Cerebellar cortex (tissue), 1 donor: ENCODE results near the gene LRGUK.
"Not testable (repeated sequence)": the region's sequence is repeated elsewhere in the genome, so short reads cannot be mapped to it uniquely, and the experiment has no call there.

Experiments
- DNase-seq: peaks from one replicate; pipeline ENCODE4 v3.0.0-alpha.2; 2015; ENCODE audit warnings: low spot score

Gene LRGUK, protein sequence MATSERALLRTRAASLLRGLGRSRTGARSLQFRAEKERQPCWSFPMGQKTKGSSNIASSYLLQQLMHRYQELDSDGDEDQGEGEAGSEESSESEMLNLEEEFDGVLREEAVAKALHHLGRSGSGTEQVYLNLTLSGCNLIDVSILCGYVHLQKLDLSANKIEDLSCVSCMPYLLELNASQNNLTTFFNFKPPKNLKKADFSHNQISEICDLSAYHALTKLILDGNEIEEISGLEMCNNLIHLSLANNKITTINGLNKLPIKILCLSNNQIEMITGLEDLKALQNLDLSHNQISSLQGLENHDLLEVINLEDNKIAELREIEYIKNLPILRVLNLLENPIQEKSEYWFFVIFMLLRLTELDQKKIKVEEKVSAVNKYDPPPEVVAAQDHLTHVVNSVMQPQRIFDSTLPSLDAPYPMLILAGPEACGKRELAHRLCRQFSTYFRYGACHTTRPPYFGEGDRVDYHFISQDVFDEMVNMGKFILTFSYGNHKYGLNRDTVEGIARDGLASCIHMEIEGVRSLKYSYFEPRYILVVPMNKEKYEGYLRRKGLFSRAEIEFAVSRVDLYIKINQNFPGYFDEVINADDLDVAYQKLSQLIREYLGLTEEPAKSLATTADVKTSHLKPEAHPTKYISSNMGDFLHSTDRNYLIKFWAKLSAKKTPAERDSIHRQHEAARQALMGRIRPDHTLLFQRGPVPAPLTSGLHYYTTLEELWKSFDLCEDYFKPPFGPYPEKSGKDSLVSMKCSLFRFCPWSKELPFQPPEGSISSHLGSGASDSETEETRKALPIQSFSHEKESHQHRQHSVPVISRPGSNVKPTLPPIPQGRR

DNA sequence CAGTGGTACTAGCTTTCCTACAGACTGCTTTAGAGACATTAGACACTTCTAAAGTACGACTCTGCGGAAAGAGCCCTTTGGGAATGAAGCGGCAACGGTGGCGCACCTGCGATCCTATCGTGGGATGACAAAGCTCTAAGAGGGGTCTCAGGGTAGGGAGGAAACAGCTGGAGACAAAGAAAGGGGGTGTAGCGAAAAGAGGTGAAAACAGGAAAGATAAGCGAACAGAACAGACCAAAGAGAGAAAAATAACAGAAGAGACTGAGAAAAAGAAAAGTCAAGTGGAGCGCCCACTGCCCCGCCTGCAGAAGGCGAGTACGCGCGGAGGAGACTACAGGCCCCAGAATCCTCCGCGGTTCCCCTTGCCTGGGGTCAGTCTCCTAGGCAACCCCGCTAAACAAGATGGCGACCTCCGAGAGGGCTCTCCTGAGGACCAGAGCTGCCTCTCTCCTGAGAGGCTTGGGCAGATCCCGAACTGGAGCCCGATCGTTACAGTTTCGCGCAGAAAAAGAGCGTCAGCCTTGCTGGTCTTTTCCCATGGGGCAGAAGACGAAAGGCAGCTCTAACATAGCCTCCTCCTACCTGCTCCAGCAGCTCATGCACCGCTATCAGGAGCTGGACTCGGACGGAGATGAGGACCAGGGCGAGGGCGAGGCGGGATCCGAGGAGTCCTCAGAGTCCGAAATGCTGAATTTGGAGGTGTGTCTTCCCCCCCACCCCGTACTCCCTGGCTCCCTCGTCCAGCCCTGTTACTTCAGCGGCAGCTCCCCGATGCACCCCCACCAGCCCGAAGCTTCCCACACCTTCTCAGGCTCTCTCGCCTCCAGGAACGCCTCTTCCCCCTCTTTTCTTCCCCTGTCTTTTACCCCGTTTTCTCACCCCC is at the start of gene LRGUK:
Gene LRGUK (plus strand): TSS at position 375 of the 883 bp plus-strand sequence. CDS start 28 bp downstream, at position 403.
- DNase-seq: peak; percentile 85

DNA sequence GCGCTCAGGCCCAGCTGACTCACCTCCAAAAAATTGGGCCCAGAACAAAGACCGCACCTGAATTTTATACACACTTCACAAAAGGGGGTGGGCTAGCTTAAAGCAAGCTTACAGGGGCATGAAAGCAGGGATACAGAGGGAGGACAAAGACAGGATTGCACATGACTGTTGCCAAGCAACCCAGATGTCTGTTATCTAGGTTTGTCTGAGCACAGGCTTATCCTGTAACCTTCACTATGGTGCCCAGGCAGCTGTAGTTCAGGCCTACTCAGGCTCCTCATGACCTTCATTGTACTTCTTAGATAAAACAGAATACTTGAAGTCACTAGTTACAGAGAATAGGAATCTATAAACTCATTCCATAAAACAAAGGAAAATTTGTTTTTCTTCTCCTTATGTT is 49.6 kb upstream of the LRGUK start:
- DNase-seq: not testable (repeated sequence)

DNA sequence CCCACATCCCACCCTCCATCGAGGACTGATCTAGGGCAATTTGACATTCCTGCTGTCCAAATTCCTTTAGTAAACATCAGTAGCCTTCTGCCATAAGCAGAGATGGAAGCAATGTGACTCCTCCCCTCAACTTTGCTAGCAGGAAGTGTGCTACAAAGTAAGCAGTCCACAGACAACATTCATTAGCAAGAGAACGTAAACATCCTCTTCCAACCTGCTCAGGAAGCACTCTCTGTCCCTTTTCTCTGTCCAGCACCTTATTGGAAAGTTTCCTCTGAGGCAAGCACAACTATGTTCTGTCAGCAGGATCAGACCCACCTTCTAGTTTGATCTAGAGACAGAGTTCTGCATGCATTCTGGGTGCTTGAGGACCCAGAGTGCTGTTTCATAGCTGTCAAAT is 48.1 kb upstream of the LRGUK start:
- DNase-seq: no peak

DNA sequence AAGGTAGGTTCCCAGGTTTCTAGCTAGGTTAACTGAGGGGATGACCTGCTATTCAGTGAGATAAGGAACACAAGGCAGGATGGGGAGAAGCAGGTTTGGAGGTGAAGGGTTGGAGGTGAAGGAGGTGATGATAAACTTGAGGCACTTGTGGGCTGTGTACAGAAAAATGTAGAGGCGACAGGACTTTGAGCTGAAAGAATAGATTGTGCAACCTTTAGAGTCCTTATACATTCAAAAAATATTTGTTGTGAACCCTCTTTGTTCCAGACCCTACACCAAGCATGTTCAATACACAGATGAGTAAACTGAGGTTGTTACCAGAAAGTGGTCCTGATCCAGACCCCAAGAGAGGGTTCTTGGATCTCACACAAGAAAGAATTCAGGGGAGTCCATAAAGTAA is 45.4 kb upstream of the LRGUK start:
- DNase-seq: no peak

DNA sequence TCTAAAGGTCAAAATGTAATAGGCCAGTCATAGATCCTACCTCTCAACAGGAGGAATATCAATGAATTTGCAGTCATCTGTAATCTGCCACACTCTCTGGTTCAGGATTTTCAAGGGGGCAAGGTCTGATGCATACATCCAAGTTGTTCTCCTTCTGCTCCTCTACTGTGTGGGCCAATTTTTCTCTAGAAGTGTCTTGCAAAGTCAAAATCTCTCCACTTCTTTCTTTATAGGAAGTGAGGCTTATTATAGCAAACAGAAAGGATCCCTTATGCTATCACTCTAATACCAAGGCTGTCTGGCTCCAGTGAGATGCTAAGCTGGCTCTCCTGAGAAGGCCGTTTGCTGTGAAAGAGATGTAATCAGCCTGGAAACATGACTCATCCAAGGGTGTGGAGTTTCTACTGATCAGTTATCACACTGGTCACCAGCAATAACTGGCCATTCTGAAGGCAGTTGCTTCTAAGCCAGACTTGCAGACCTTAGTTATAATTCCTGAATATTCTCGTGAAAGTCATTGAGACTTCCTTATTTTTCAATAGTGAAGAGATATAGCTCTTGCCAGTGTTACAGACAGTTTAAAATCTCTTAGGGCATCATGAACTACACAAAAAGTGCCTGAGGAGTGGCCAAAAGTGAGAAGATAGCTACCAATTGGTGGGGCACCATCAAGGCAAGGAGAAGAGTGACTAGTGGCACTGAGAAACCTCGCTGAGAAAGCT is 43.2 kb upstream of the LRGUK start:
- no peak for DNase-seq

DNA sequence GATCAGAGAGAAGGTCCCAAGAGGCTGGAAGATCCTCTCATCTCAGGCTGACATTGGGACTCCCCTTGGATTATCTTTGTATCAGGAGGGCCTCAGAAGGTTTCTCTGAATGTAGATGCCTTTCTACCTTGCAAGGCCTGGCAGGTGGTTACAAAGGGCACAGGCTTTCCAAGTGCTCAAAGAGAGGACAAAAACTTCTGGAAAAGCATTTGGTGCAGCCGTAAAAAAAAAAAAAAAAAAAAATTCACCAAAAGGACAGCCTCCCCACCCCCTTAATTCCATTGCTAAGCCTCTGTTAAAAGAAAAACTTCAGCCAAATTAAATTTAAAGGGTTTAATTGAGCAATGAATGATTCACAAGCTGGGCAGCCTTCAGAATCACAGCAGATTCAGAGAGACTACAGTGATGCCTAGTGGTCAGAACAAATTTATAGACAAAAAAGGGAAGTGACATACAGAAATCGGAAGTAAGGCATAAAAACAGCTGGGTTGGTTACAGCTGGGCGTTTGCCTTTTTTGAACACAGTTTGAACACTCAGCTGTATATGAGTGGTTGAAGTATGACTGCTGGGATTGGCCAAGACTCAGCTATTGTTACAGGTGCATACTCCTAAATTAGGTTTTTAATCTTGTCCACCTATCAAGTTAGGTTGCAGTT is 42.5 kb upstream of the LRGUK start:
- no peak for DNase-seq

DNA sequence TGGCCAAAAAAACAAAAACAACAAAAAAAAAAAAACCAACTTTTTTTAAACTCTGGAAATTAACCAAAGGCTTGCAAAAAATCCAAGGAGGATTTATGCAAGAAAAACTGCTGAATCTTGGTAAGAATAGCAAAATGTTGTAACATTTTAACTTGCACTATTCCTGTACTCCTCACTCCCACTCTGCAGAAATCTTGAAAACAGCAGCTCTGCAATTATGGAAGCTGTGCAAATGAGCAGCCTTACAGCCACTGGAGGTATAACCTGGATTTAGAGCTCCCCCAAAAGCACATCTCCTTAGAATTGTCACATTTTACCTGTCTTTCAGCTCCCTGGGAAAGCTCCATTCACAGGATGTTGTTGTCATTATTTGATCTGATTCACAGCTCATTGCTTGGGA is 41.8 kb upstream of the LRGUK start:
- DNase-seq: no peak

DNA sequence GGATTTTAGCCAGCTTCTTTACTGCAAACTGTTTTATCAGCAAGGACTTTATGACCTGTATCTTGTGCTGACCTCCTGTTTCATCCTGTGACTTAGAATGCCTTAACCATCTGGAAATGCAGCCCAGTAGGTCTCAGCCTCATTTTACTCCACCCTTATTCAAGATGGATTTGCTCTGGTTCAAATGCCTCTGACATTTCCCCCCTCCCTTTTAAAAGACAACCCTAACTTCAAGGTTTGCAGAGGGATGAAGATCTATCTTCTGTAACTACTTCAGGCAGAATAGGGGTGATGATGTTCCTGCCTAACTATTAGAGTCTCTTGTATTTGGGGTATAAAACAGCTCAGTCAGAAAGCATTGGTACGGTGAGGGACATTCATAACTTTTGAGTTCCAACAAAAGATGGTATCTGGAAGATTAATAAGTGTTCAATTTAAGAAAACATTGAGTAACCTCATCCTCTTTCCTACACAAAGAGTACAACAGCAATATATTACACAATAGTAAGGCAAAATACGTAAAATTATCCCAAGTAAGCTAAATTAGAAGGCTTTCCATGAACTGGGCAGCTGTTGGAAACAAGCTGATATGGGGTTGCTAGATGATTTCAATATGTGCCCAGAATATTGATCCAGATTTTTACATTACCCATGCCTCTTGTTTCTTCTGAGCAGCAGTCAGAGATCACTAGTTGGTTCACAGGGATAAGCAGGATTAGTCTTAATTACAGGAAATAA is 40.0 kb upstream of the LRGUK start:
- DNase-seq: no peak

DNA sequence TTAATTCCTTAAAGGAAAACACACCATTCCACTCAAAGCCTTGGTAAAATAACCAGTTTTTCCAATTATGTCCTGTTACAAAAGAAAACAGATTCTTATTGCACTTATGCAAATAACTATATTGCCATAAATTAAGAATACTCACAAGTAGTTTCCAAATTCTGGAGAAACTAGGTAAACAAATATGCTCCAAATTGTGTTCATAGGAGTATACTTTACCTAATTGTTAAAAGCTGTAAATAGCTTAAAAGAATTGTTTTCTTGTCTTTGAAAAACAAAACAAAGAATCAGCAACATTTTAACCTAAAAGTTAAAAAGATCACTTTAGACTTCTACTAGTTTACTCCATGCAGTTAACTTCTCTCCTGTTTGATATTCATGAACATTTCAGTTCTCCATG is 38.9 kb upstream of the LRGUK start:
- DNase-seq: no peak

DNA sequence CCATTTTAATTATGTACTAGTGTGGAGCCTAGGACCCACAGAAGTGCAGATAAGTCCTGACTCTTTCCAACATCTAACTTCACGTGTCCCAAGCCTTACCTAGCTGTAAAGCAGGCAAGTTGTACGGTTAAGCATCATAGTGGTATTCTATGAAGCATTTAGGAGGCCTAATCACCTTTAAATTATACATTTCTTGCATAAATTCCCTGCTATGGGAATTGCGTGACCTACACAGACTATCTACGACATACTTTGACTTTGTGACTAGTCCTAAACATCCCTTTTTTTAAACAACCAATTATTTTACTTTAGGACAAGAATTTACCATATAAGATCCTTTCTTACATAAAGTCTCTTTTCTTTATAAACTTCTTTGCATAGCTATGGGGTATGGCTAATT is 37.7 kb upstream of the LRGUK start:
- no peak for DNase-seq

DNA sequence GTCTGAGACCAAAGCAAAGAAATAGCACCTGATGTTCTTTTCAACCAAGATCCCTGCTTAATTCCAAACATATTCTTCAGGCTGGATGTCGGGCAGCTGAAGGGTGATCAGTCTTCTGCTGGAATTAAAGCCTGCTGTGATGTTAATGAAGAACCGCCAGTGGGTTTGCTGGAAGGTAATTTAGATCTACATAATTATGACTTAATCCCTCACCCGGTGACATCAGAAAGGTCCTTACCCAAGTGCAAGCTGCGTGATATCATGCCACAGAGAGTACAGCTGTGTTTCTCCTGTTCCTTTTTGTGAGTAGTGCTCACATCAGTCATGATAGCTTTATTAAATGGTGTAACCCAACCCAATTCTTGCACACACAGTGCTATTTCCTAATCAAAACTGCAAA is 29.1 kb upstream of the LRGUK start:
- DNase-seq: no peak

DNA sequence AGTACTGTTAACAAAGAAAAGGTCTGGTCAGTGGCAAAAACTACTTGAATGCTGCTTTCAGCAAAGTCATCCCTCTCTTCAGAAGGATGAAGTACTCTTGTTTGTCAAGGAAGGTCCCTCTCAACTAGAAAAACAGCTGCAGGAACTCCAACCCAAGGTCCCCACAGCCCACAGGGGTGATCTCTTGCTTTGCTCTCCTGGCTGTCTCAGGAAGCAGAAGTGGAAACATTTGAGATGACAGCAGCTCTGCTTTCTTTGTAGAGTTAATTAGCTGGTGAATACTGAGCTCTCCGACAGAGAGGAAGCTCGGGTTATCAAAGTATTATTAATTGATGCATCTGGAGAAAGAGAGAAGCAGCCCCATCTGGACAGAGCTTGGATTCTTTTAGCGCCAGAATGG is 25.4 kb upstream of the LRGUK start:
- no peak for DNase-seq

DNA sequence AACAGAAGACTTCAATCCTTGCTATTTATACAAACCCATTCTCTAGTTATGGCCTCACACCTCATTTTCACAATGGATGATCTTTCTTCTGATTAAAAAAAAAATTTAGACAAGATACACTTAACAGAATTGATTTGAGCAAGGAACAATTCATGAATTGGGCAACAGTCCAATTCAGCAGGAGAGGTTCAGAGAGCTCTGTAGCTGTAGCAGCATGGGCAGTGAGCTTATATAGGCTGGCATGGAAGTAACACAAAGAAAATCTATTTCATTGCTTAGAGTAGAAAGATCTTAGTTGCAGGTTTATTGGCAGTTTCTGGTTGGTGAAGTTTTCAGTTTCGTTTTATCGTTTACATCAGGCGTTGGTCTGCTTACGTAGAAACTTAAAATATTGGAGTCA is 23.0 kb upstream of the LRGUK start:
- no peak for DNase-seq

DNA sequence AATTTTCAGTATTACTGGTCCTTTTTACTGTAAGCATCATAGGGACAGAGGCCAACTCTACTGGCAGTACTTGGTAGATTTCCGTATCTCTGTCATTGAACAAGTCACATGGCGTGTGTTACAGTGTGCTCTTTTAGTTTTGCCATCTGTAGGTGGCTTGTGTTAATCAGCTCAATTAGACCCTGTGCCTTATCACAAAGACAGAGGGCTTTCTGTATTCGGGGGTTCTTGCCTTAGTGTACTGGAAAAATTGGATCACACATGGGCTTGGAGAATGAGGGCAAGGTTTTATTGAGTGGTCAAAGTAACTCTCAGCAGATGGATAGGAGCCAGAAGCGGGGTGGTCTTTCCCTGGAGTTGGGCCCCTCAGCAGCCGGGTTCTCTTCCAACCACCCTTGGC is 21.3 kb upstream of the LRGUK start:
- no peak for DNase-seq

DNA sequence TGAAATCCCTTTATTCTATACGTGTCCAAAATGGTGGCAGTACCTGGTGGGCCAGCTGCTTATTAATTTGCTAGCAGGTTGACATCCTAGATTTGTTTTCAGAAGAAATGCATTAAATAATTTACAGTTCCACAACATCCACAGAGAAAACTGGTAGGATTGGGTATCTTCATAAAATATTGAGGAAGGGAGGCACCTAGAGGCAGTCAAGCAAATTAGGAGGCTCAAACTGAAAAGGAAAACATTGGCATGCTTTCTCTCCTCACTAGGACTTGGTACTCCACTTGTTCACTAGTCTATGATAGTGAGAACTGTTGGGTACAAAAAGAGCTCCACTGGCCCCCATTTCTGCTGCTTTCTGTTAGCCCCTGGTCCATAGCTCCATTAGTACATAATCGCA is 18.3 kb upstream of the LRGUK start:
- DNase-seq: no peak

DNA sequence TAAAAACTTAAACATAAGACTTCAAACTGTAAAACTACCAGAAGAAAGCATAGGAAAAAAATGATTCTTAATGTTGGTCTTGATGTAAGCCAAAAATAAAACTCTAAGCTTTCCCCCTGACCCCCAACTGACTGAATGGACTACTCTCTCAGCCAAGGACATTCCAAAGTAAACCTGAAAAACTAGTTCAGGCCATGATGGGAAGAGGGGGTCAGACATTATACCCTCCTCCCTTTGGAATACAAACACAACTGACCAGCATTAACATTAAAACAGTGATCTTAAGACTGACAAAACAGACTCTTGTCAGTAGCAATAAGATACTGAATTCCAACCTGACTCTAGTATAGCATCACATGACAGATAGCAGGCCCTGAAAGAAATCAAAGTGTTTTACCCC is 13.5 kb upstream of the LRGUK start:
- DNase-seq: no peak

DNA sequence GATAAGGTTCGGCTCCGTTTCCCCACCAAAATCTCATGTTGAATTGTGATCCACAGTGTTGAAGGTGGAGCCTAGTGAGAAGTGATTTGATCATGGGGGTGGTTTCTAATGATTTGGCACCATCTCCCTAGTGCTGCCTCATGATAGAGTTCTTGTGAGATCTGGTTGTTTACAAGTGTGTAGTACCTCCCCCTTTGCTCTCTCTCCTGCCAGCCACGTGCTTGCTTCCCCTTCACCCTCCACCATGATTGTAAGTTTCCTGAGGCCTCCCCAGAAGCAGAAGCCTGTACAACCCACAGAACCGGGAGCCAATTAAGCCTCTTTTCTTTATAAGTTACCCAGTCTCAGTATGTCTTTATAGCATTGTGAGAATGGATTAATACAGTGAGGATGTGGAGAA is 12.1 kb upstream of the LRGUK start:
- DNase-seq: no peak

DNA sequence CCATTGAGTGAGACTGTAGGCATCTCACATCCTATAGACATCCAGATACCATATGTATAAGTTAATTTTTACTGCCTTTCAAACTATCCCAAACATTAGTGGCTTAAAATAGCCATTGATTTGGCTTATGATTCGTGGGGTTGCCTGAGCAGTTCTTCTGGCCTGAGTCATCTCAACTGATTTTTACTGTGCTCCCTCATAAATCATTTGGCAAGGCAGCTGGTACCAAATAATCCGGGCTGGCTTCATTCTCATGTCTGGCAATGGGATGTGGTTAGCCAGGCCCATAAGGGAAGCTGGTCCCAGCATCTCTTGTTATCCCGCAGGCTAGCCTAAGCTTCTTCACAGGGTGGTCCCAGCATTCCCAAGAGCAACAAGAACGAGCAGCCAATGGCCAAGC is 6.7 kb upstream of the LRGUK start:
- DNase-seq: no peak

DNA sequence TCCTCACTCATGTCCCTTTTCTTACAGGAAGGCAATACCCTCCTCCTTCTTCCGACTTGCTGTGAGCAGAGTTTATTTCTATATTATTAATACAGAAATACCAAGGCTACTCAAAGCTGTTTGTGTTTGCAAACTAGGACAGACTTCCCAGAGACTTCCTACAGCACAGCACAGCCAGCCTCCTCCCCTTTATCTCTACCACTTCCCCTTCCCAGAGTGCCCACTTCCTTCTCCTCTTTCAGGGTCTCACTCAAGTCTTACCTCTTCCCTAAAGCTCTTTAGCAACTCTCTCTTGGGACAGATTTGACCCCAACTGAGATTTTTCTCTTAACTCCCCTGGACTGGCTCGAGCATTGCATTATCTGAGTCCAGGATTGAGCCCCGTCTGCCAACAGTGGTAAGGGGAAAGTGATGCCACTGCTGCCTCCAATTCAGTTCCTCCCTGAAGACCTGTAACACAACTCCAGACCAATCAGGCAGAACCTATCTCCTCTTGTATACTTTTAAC is 5.5 kb upstream of the LRGUK start:
- DNase-seq: no peak

DNA sequence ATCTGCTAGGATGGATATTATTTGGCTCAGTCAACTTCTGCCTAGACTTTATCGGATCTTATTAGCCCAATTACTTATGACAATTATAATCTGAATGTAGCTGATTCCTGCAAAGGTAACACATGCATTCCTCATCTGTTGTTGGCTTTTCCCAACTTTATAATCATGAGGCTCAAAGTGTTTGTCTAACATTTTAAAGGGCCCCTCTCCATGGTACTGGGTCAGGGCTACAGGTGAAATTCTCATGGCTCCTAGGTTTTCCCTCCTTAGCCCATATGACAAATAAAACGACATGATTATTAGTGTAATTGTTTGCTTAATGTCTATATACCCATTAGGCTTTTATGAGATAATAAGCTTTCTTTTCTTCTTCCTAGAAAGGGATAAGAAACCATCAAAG is 4.2 kb upstream of the LRGUK start:
- DNase-seq: no peak
